ENCODE results near the gene NT5DC3.

DNA sequence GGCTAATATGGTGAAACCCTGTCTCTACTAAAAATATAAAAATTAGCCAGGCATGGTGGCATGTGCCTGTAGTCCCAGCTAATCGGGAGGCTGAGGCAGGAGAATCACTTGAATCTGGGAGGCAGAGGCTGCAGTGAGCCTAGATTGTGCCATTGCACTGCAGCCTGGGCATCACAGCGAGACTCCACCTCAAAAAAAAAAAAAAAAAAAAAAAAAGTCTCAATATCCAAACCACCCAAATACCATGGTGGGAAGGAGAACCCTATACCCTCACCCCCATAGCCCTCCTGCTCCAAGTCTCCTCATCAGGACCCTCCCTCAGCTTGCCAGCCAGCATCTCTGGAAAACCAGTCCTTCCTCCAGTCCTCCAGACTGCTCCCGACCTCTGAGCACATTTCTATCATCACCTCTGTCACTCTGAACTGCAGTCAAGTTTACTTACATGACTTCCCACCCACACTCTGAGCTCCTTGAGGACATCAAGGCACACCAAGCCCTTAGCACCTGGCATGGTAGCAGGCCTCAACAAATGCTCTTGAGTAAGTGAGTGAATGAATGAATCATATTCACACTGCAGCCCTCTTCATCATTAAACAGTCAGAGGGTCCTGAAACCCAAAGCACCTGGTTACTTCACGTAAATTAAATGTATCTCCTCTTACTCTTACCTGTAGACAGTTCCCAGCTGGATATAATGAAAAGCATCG lies 35.2 kb downstream of the NT5DC3 start:
- TF ChIP-seq POLR2A (IDR thresholded peaks at IDR 0.05; ENCODE audit: low read depth, low read length): no peak
- no peak for TF ChIP-seq SPI1 (IDR thresholded peaks at IDR 0.05; ENCODE audit: low read depth, low read length)
- TF ChIP-seq POLR2AphosphoS5 (IDR thresholded peaks at IDR 0.05; ENCODE audit: low read depth, low read length): no peak
- no peak for TF ChIP-seq TAF1 (IDR thresholded peaks at IDR 0.05; ENCODE audit: low read depth, low read length)
- TF ChIP-seq PAX5 (IDR thresholded peaks at IDR 0.05; ENCODE audit: insufficient read depth, low read length, severe bottlenecking): no peak
